HEK293T (cell line): ENCODE results near the gene MFAP4.

ENCODE experiments used
- ARNT ChIP-seq: fragments of 450-650 bp; IDR thresholded peaks from 2 replicates; pipeline ENCODE4 v1.6.1; 2017; ENCODE audit warnings: mild to moderate bottlenecking
- BHLHE40 ChIP-seq: fragments of 450-650 bp; IDR thresholded peaks from 2 replicates; pipeline ENCODE4 v1.6.1; 2016; ENCODE audit warnings: mild to moderate bottlenecking, moderate library complexity, borderline replicate concordance
- ELF4 ChIP-seq: fragments of 450-650 bp; IDR thresholded peaks from 2 replicates; pipeline ENCODE4 v1.6.1; 2017; ENCODE audit warnings: antibody characterized with exemption
- FOXA1 ChIP-seq: fragments of 450-650 bp; IDR thresholded peaks from 2 replicates; pipeline ENCODE4 v1.6.1; 2016; ENCODE audit warnings: mild to moderate bottlenecking
- FOXK2 ChIP-seq: fragments of 450-650 bp; IDR thresholded peaks from 2 replicates; pipeline ENCODE4 v1.6.1; 2016; ENCODE audit warnings: mild to moderate bottlenecking
- FOXM1 ChIP-seq: fragments of 450-650 bp; IDR thresholded peaks from 2 replicates; pipeline ENCODE4 v1.6.1; 2017; ENCODE audit warnings: mild to moderate bottlenecking, borderline replicate concordance
- HDGF ChIP-seq: fragments of 450-650 bp; IDR thresholded peaks from 2 replicates; pipeline ENCODE4 v1.6.1; 2017; ENCODE audit warnings: antibody characterized with exemption, borderline replicate concordance
- L3MBTL2 ChIP-seq: fragments of 450-650 bp; conservative IDR thresholded peaks from 2 replicates; pipeline ENCODE4 v1.6.1; 2016; ENCODE audit warnings: mild to moderate bottlenecking
- LEF1 ChIP-seq: fragments of 450-650 bp; IDR thresholded peaks from 2 replicates; pipeline ENCODE4 v1.6.1; 2017; ENCODE audit warnings: mild to moderate bottlenecking, borderline replicate concordance
- SP1 ChIP-seq: fragments of 450-650 bp; IDR thresholded peaks from 2 replicates; pipeline ENCODE4 v1.6.1; 2017
- SUZ12 ChIP-seq: fragments of 450-650 bp; IDR thresholded peaks from 2 replicates; pipeline ENCODE4 v1.6.1; 2016; ENCODE audit warnings: mild to moderate bottlenecking
- TARDBP ChIP-seq: fragments of 450-650 bp; IDR thresholded peaks from 2 replicates; pipeline ENCODE4 v1.6.1; 2016
- ZNF384 ChIP-seq: fragments of 450-650 bp; IDR thresholded peaks from 2 replicates; pipeline ENCODE4 v1.6.1; 2016
- TF ChIP-seq, protein P1 (sequence below): fragments of 450-650 bp; IDR thresholded peaks from 2 replicates; pipeline ENCODE4 v1.6.1; 2016

DNA sequence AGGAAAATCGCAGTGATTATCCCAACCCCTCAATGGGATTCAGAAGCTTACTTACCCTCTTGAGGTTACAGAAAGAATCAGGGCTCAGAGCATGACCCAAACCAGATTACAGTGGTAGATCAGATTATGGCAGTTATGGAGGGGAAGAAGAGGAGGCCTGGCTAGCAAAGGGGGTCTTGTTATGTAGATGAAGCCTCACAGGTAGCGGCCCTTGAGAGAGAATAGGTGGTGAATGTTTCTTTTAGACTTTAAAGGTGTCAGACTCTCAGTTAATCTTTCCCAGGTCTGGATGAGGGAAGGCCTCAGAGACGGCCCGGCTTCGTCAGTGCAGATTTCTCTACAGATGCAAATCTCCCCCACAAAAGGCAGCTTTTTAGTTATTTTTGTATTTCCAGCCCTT is 39.6 kb upstream of the MFAP4 start:
- no peak for TF ChIP-seq ZNF384
- no peak for TF ChIP-seq SUZ12
- TF ChIP-seq HDGF, result no peak
- no peak for TF ChIP-seq ELF4
- no peak for TF ChIP-seq ARNT
- TF ChIP-seq FOXM1, result no peak
- TF ChIP-seq, protein P1, sequence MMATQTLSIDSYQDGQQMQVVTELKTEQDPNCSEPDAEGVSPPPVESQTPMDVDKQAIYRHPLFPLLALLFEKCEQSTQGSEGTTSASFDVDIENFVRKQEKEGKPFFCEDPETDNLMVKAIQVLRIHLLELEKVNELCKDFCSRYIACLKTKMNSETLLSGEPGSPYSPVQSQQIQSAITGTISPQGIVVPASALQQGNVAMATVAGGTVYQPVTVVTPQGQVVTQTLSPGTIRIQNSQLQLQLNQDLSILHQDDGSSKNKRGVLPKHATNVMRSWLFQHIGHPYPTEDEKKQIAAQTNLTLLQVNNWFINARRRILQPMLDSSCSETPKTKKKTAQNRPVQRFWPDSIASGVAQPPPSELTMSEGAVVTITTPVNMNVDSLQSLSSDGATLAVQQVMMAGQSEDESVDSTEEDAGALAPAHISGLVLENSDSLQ, result no peak
- TF ChIP-seq FOXA1, result no peak
- no peak for TF ChIP-seq BHLHE40
- TF ChIP-seq TARDBP, result no peak
- TF ChIP-seq FOXK2, result no peak
- TF ChIP-seq SP1, result no peak
- no peak for TF ChIP-seq LEF1
- TF ChIP-seq L3MBTL2, result no peak
